Measurements from ENCODE around the gene SUMO3. TPM values are rescaled to one million over a fixed set of nuclear protein-coding genes. Genes with fewer than 3 reads are reported as not detected.

Gene SUMO3
- total RNA-seq, 4 donors from 2014 or later, result 18.3 to 56.7 (median 38.1) TPM

DNA sequence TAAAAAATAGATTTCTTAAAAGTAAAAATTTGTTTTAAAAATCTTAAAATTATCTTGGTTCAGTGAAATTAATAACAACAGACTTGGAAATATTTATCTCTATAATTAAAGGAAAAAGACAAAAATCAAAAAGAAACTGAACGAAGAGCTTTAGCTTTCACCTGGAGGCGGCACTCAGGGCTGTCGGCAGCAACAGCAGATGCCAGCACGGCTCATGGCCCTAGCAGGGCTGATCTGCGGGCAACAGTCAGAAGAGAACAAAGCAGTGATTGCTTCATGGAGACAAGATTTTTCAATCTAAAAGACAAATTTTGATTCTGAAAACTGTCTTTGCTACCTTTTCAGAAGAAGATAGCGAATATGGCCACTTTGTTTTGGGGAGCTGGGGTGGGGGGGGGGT, 38.9 kb downstream of the SUMO3 start:
- H3K27me3 ChIP-seq, result no peaks in the 10 kb centered on the region

DNA sequence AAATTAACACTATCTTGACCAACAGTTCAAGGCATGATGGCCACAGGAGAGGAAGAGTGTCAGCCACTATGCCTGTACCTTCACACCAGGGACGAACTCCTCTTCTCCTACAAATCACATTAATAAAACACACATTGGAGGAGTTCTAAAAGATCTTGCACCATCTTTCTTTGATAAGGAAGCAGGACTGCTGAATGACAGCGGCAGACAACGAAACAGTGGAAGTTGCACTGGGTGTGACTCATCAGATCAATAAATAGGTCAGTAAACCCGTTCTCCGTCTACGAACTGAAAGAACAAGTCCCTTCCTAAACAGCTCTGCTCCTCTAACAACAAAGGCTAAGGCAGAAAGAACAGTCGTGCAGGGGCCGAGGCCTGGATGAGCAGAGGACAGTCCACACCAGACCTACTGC, 39.4 kb downstream of the SUMO3 start:
- TF ChIP-seq POLR2A (IDR thresholded peaks at IDR 0.05) (no peak), EP300 (IDR thresholded peaks at IDR 0.05; ENCODE audit: low read depth) (no peak), POLR2AphosphoS5 (IDR thresholded peaks at IDR 0.05) (no peak)
- TF ChIP-seq, protein P1, sequence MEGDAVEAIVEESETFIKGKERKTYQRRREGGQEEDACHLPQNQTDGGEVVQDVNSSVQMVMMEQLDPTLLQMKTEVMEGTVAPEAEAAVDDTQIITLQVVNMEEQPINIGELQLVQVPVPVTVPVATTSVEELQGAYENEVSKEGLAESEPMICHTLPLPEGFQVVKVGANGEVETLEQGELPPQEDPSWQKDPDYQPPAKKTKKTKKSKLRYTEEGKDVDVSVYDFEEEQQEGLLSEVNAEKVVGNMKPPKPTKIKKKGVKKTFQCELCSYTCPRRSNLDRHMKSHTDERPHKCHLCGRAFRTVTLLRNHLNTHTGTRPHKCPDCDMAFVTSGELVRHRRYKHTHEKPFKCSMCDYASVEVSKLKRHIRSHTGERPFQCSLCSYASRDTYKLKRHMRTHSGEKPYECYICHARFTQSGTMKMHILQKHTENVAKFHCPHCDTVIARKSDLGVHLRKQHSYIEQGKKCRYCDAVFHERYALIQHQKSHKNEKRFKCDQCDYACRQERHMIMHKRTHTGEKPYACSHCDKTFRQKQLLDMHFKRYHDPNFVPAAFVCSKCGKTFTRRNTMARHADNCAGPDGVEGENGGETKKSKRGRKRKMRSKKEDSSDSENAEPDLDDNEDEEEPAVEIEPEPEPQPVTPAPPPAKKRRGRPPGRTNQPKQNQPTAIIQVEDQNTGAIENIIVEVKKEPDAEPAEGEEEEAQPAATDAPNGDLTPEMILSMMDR (IDR thresholded peaks at IDR 0.05), result no peak

More for the DNA sequence above, 38.9 kb downstream of the SUMO3 start:
- WGBS, 2 donors (ENCODE audit: low coverage in 1 of 2), result 93 to 96% methylated on average over 3 to 6 of the region's 6 CpGs
- TF ChIP-seq, protein P1 (IDR thresholded peaks at IDR 0.05), result no peak
- TF ChIP-seq POLR2A (IDR thresholded peaks at IDR 0.05) (no peak), POLR2AphosphoS5 (IDR thresholded peaks at IDR 0.05) (no peak), EP300 (IDR thresholded peaks at IDR 0.05; ENCODE audit: low read depth) (no peak)
- Histone ChIP-seq H3K4me3 (no peak overlapping the region), H3K27ac (no peak overlapping the region), H3K4me1 (peaks cover 0 to 13% (median 5%) of the 10 kb centered on the region in 4 donors), H3K9me3 (no peaks in the 10 kb centered on the region), H3K36me3 (peaks cover 0 to 11% (median 2%) of the 10 kb centered on the region in 4 donors)
- in situ Hi-C loops (cut with MboI; ENCODE audit: low pct_ligation_motif_present in 1 of 4, low pct_unique_long_range_greater_than_20kb in 1 of 4, low sequenced_read_pairs in 3 of 4), result loop anchor here in 1 of 4 donors (25.0 kb wide), 1 partner anchor 267 kb away; no protein-coding TSS in a partner anchor
- DNase-seq, result no peak
- intact Hi-C loops (cut with DNase I; ENCODE audit: low total_unique reads), result no loop called here

DNA sequence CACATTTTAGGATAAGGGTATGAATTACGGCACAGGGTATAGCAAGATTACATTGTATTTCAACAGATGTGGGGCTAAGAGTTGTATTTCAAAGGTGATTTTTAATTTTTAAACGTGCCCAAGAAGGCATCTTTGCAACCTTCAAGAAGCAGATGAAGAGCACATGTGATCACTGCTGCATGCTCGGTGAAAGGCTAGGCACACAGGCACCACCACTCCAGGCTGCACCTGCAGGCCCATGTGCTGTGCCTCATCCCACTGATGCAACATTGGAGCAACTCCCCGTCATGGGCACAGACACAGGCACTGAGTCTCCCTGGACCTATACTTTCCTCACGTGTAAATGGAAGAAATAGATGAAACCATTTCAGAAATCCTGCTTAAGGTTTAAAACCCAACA, 39.8 kb downstream of the SUMO3 start:
- intact Hi-C loops (cut with DNase I; ENCODE audit: low total_unique reads), result no loop called here

More for the DNA sequence above, 39.4 kb downstream of the SUMO3 start:
- in situ Hi-C loops (cut with MboI; ENCODE audit: low pct_ligation_motif_present in 1 of 4, low pct_unique_long_range_greater_than_20kb in 1 of 4, low sequenced_read_pairs in 3 of 4) (loop anchor here in 1 of 4 donors (25.0 kb wide), 1 partner anchor 266 kb away; no protein-coding TSS in a partner anchor), intact Hi-C loops (cut with DNase I; ENCODE audit: low total_unique reads) (no loop called here)
- Histone ChIP-seq H3K9me3 (no peaks in the 10 kb centered on the region), H3K4me3 (no peak overlapping the region), H3K36me3 (peaks cover 0 to 12% (median 4%) of the 10 kb centered on the region in 4 donors), H3K27me3 (no peaks in the 10 kb centered on the region), H3K27ac (no peak overlapping the region), H3K4me1 (peaks cover 0 to 13% (median 5%) of the 10 kb centered on the region in 4 donors)
- no peak for DNase-seq
- 57 to 68% methylated on average over 7 to 8 of the region's 8 CpGs for WGBS, 2 donors (ENCODE audit: low coverage in 1 of 2)

DNA sequence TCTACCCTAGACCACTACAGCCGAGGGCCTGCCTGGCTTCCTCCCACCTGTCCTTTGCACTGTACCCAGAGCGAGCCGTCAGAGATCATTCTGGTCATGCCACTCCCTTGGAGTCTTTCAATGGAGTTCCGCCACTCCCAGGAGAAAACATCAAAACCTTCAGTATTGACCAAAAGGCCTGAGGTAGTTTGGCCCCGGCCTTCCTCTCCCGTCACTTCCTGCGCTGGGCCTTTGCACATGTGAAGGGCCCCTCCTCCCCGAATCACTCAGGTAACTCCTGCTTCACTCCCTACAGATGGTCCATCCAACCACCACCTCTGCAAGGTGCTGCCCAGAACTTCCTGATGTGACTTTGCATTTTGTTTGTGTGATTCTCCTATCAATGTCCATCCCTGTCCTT, 42.9 kb downstream of the SUMO3 start:
- TF ChIP-seq EP300 (IDR thresholded peaks at IDR 0.05; ENCODE audit: low read depth) (no peak), POLR2AphosphoS5 (IDR thresholded peaks at IDR 0.05) (no peak), POLR2A (IDR thresholded peaks at IDR 0.05) (no peak)
- TF ChIP-seq, protein P1 (IDR thresholded peaks at IDR 0.05), result no peak
- Histone ChIP-seq H3K4me1 (peaks cover 0 to 13% (median 5%) of the 10 kb centered on the region in 4 donors), H3K9me3 (no peaks in the 10 kb centered on the region), H3K4me3 (no peak overlapping the region), H3K27me3 (no peaks in the 10 kb centered on the region), H3K36me3 (peaks cover 0 to 29% (median 11%) of the 10 kb centered on the region in 4 donors), H3K27ac (no peak overlapping the region)
- WGBS, 2 donors (ENCODE audit: low coverage in 1 of 2), result 93 to 96% methylated on average over 3 to 8 of the region's 8 CpGs
- intact Hi-C loops (cut with DNase I; ENCODE audit: low total_unique reads), result no loop called here
- no peak for DNase-seq
- in situ Hi-C loops (cut with MboI; ENCODE audit: low pct_ligation_motif_present in 1 of 4, low pct_unique_long_range_greater_than_20kb in 1 of 4, low sequenced_read_pairs in 3 of 4), result loop anchor here in 1 of 4 donors (25.0 kb wide), 1 partner anchor 263 kb away; no protein-coding TSS in a partner anchor

More for the DNA sequence above, 39.8 kb downstream of the SUMO3 start:
- 92 to 97% methylated on average over 3 to 5 of the region's 5 CpGs for WGBS, 2 donors (ENCODE audit: low coverage in 1 of 2)
- TF ChIP-seq, protein P1 (IDR thresholded peaks at IDR 0.05), result no peak
- TF ChIP-seq POLR2AphosphoS5 (IDR thresholded peaks at IDR 0.05), result no peak
- TF ChIP-seq POLR2A (IDR thresholded peaks at IDR 0.05), result no peak
- no peak for TF ChIP-seq EP300 (IDR thresholded peaks at IDR 0.05; ENCODE audit: low read depth)
- H3K27ac ChIP-seq, result no peak overlapping the region
- DNase-seq, result no peak
- peaks cover 0 to 13% (median 5%) of the 10 kb centered on the region in 4 donors for H3K4me1 ChIP-seq
- peaks cover 0 to 16% (median 6%) of the 10 kb centered on the region in 4 donors for H3K36me3 ChIP-seq
- no peaks in the 10 kb centered on the region for H3K9me3 ChIP-seq
- H3K4me3 ChIP-seq, result no peak overlapping the region
- no peaks in the 10 kb centered on the region for H3K27me3 ChIP-seq
- in situ Hi-C loops (cut with MboI; ENCODE audit: low pct_ligation_motif_present in 1 of 4, low pct_unique_long_range_greater_than_20kb in 1 of 4, low sequenced_read_pairs in 3 of 4), result loop anchor here in 1 of 4 donors (25.0 kb wide), 1 partner anchor 266 kb away; no protein-coding TSS in a partner anchor
